Uterus (tissue), 2 donors: ENCODE data around the gene GCNT2.

Experiments
- CTCF ChIP-seq, 4 experiments: fragments of 200-600 bp in 2 of 4; fragments of 450-650 bp in 2 of 4; sonication (generic) in 2 of 4; IDR thresholded peaks; one replicate each; pipeline ENCODE4 v1.5.1; 2016 to 2019; ENCODE audit warnings: antibody characterized with exemption in 4 of 4, mild to moderate bottlenecking in 2 of 4, moderate library complexity in 1 of 4
- POLR2A ChIP-seq, 2 donors: fragments of 450-650 bp; IDR thresholded peaks; one replicate each; pipeline ENCODE4 v1.6.1; 2016; ENCODE audit warnings: antibody characterized with exemption in 2 of 2, mild to moderate bottlenecking in 1 of 2, moderate library complexity in 1 of 2

- TF ChIP-seq POLR2A (IDR thresholded peaks at IDR 0.05) (no peak), CTCF (IDR thresholded peaks at IDR 0.05) (no peak)
These were observed 16.6 kb downstream of the GCNT2 start for GRCh38 chr6:10537726-10538125.
